NCI-H510A (cell line): ENCODE measurements around the gene PANK4.
A peak's percentile ranks its signal among the peaks of the same experiment; 100 is the strongest.

Experiments
- DNase-seq: peaks from one replicate; lab custom pipeline; 2025; lab: John Stamatoyannopoulos, UW

Gene PANK4

DNA sequence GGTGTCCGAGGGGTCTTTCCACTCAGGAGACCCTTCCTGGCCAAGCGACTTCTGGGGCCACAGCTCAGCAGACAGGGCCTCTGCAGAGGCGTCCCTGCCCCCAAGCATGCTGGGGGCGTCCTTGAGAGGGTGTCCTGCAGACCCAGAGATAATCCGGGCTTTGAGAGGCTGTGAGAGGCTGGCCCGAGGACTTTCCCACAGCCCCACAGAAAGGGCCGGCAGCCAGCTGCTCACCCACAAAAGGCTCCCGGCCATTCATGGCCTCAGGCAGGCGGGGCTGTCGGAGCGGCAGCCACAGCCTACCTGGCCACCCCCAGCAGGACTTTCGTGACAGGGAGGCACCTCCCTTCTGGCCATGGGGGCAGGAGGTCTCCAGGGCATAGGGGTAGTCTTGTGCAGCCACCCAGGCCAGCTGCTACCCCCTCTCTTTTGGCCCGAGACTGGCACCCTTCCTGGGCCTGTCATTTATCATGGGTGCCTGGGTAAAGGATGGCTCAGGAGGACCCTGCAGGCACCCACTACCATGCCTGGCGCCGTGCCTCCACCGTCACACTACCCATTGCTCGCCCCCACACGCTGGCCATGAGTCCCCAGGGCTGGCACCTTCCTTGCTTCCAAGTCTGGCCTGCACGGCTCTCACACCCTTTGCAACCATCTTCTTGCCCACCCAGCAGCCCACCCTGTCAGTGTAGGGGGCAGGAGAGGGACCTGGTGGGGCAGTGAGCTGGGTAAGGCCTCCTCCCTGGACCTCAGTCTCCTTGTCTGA is 18.7 kb upstream of the PANK4 start:
- DNase-seq = no peak

DNA sequence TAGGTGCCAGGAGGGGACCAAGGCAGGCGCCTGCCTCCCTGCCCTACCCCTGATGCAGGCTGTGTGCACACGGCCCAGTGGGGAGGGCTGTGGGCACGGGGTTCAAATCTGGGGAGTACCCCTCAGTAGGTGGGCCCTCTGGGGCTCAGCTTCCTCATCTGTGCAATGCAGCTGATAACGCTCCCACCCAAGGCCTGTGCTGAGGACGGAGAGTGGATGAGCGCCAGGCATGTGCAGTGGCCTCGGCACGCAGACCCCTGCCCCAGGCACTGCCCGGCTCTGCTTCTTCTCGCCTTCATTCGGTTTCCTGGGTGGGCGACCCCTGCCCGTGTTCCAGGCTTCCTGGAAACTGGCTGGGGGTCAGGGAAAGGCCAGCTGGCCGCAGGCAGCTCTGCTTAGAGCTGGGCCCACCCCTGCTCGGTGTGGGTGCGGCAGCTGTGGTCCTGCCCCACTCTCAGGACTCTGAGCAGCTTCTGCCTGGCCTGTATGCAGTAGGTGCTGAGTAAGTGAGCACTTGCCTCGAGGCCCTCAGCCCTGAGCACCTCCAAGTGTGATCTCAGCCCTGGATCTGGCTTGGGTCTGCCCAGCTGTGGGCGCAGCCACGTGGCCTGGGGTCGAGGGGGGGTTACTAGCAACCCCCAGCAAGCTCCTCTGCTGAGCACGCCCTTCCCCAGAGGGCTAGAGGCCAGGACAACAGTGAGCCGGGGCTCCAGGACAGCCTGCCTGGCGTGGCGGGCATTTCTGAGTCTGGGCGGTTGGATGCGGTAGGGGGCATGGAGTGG is 17.9 kb upstream of the PANK4 start:
- DNase-seq = no peak

DNA sequence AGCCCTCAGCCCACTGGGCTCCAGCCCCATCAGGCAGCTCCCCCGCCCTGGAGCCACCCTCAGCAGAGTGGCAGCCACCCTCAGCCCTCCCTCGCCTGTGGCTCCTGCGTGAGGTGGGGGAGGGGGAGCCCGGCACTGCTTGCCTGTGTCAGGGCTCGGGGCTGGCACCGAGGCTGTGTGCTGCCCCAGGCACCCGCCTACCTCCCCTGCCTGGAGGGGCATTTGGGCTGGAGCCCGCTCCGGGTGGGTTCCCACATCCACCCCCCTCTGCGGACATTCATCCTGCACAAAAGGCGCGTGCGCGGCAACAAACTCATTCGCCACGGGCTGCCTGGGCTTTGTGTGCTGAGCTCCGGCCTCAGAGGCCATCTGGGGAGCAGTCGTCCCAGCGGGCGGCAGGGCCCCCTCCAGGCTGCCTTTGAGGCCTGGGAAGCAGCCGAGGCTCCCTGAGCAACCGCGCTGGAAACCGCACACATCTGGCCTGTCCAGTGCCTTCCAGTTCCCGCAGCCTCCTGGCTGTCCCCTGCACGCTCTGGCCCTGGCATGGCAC is 17.2 kb upstream of the PANK4 start:
- DNase-seq = no peak

DNA sequence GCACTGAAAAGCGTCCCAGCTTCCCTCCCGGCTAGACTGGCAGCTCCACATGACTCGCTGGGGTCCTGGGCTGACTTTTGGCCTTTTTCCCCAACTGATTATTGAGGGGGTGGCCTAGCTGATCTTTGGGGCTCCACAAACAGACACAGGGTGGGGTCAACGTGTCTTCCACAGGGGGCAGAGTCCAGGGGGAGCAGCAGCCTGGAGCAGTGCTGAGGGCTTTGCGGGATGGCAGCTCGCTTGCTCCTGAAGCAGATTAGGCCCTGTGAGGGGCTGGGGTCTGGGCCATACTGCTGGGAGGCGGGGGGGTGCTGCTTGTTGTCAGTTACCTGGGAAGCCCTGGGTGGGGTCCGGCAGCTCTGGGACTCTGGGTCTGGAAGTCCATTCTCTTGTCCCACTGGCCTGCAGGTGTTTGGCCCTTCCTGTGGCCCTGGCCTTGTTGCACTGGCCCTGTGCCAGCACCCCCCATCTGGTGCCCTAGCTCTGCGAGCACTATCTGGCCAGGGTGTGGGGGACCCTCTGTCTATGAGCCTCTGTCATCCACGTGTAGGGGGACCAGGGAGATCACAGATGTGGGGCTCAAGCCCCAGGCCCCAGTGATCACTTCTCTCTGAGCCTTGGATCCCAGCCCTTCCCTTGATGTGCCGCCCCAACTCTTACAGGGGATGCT is 16.0 kb upstream of the PANK4 start:
- DNase-seq = no peak

DNA sequence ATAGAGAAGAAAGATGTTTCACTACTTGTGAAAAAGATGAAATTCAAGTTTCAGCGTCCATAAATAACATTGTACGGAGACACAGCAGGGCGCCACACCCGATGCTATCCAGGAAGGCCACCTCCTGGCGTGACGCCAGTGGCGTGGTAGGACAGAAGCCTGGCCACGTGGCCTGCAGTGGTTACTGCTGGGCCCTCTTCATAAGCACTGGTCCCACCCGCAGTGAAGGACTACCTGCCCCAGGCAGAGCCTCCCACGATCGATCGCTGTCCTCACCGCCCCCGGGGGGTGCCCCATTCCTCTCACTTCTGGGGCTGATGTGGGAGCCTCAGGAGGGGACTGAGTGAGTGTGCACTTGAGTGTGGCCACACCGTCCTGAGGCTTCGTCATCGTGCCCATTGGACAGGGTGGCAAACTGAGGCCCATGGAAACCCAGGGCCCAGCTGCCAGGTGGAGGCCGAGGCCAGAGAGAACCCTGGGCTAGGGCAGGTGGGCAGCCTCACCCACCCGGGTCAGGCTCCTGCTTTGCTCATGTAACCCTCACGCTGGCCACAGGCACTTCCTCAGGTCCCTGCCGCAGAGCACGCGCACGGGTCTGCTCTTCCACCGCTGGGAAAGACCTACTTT is 15.3 kb upstream of the PANK4 start:
- peak; percentile 72 for DNase-seq

DNA sequence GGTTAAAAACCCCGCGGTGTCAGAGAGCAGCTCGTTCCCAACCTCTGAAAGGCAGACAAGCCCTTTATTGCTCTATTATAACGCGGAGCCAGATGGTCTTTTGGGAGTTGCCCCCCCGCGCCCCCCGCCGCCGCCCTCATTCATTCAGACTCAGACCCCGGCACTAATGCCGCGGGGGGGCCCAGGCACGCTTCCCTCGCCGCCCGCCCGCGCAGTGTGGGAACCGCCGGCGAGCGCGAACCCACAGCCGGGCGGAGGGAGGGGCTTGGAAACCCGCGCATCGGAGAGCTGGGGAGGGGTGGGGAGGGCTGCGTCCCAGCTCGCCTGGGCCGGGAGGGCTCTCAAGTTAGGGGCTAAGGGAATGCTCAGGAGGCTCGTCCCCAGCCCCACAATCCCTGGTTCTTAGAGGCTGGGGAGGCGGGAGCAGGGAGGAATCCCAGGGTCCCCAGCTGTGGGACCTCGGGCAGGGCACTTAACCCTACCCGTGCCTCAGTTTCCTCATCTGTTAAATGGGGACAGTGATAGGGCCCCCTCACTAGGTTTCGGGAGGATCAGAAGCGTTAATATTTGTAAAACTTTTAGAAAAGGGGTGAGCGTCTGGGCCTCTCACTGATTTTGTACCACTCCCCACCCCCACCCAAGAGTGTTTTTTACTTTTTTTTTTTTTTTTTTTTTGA is 14.6 kb upstream of the PANK4 start:
- no peak for DNase-seq

DNA sequence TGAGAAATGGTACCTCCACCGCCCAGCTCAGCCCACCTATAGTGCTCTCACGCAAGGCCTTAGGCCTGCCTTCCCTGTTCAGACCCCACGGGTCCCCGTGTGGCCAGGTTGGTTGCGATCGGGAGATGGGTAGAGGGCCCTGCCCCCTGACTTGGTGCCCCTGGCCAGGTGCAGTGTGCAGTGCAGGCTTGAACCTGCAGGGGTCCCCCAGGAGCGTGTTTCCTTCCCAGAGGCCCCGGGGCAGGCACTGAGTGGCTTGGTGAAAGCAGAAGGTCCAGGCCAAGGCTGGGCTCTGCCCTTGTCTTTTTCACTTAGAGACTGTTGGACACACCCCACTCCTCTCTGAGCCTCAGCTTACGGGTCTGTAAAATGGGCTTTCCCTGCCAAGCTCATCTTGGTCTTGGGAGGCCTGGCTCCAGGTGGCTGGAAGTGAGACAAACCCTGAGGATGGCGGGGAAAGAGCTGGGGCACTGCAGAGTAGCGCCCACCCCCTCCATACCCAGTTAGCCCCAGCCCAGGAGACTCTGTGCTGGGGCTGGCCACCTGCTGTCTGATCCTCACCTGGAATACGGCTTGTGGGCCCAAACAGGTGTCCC is 13.0 kb upstream of the PANK4 start:
- DNase-seq = no peak

DNA sequence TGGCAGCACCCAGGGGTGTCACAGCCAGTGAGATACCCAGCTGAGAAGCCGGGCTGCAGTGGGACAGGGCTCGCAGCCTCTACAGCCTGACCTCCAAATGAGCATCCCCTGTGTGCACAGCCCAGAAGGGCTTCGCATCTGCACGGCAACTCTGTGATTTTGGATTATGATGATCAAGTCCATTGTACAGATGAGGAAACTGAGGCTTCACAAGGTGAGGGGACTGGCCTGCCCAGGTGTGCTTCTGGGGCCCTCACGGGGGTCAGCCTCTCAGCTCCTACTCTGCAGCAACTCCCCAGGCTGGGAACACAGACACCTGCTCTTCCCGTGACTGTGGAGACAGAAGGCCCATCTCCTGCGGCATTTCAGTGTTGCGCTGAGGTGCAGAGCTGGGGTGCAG is 12.5 kb upstream of the PANK4 start:
- DNase-seq = no peak

DNA sequence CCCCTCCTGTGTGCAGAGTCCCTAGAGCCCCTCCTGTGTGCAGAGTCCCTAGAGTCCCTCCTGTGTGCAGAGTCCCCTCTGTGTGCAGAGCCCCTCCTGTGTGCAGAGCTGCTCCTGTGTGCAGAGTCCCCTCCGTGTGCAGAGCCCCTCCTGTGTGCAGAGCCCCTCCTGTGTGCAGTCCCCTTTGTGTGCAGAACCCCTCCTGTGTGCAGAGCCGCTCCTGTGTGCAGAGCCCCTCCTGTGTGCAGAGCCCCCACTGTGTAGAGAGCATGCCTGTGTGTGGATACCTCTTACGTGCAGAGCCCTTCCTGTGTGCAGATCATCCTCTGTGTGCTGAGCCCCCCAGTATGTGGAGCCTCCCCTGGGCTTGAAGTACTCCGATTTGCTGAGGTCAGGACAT is 12.0 kb upstream of the PANK4 start:
- no peak for DNase-seq

DNA sequence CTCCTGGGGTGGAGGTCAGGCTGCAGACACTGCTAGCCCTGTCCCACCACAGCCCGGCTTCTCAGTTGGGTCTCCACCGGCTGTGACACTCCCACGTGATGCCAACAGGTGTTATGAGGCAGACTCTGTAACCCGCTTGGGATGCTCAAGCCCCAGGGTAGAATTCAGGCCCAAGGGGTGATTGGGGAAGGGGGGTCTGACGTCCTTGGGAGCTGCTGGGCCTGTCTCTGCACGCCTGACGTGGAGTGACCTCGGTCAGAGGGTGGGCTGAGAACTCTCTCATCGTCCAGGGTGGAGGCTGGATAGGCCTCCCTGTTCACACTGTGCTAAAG is 11.4 kb upstream of the PANK4 start:
- DNase-seq = no peak

DNA sequence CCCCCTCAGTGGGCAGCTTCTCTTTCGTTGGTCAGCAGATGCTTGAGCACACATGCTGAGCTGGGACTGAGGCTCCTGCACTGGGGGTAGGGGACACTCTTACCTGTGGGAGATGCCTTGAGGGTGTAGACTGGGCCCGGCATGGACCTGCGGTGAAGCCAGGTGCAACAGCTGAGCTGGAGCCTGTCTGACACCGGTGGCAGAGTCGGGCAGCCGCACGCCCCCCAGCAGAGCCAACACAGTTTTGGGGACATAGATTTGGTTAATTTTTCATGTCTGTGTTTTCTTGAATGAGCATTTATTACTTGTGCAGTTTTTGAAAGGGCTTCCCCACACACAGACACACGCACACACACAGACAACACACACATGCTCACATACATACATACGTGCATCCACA is 9.6 kb upstream of the PANK4 start:
- no peak for DNase-seq

DNA sequence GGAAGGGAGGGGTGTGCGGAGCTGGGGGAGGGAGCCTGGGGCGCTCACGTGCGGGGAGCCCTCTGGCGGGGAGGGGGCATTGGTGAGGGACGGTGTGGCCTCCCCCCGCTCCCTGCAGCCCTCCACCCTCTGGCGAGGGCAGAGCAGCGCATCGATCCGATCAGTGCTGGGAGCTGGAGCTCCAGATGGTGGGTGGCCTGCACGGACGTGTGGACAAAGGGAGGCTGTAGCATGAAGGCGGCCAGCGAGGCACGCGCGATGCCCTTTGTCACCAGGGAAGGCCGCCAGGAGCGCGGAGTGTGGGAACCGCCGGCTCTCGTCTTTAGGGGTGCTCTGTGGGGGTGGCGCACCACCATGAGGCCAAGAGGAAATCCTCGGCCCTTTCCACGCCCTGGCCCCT is 9.1 kb upstream of the PANK4 start:
- DNase-seq = no peak

DNA sequence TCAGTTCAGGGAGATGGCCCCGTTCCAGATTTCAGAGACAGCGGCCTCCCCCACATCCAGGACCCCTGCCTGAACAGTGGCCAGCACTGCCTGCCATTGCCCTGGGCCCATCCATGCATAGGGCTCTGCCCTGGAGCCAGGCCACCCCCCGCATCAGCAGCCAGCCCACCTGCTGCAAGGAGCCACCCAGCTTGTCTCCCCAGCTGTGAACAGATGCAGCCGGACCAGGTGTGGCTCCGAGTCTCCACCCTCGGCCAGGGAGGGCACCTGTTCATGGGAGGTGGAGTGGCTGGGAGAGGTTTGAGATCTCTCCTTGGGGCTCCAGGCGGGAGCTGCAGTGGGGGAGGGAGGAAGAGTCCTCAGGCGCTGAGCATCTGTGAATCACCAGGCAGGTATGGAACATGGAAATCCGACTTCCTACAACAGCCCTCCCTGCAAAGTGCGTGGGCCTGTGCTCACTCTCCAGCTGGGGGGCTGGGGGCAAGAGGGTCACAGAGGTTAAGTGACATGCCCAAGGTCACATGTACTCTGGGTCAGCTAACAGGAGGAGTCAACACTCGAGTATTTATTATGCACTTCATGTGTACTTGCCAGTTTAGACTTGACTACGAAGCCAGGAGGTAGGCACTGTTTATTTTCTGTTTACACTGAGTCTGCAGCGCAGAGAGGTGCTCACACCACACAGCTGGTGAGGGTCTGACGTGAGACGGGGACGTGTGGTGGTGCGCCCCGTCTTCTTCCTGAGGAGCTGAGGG is 8.5 kb upstream of the PANK4 start:
- peak; percentile 98 for DNase-seq

DNA sequence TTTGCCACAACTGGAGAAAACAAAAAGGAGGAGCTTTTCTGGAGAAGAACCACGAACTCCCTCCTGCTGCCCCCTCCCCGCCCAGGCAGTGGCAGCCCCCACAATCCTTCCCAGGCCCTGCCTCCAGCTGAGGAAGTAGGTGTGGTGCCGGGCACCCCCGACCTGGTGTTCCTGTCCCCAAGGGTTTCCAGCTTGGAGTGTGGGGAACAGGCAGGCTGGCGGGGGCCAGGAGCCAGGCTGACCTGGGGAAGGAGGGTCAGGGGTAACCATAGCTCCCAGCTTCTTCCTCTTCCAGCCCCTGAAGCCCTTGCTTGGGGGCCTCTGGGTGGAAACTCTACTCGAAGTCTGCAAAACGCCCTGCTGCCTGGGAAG is 7.9 kb upstream of the PANK4 start:
- DNase-seq = no peak

DNA sequence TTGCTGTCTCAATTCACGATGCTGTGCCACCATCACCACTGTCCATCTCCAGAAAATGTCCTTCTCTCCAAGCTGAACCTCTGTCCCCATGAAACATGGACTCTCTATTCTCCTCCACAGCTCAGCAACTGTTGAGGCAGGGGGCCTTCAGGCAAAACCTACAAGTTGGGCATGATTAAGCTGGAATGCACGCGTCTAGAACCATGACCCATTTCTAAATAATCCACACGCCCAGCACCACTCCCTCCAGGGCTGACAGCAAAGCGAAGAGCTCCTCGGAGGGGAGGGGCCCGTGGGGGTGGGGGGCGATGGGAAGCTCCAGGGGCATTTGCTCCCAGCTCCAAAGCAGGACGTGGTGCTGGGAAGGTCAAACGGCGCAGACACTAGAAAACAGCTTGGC is 7.0 kb upstream of the PANK4 start:
- no peak for DNase-seq

DNA sequence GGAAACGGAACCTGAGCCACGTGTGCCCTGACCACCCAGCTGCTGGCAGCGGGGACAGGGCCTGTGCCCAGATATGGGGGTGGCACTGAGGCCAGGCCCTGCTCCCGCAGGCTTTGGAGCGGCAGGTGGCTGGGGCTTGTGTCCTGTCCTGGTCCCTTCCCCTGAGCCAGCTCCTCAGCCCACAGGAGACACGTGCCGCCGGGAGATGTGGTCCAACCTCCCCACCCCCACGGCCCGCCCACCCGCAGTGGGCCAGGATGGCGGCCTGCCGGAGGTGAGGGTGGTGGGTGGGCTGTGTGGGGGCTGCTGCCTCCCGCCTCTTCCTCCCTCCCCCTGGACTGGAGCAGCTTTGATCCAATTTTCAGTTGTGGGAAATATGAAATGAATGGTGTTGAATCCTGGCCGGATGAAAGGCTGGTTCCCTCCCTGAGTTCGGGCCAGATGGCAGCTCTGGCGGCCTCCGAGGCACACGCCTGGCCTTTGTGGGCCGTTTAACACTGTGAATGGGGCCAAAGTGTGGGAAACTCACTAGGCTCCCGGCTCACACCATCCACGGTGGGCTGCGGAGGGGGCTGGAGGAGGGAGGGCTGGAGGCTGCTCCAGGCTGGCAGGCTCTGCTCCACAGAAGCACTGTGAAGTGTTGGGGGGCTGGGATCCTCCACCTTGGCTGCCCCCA is 6.2 kb upstream of the PANK4 start:
- DNase-seq = no peak

DNA sequence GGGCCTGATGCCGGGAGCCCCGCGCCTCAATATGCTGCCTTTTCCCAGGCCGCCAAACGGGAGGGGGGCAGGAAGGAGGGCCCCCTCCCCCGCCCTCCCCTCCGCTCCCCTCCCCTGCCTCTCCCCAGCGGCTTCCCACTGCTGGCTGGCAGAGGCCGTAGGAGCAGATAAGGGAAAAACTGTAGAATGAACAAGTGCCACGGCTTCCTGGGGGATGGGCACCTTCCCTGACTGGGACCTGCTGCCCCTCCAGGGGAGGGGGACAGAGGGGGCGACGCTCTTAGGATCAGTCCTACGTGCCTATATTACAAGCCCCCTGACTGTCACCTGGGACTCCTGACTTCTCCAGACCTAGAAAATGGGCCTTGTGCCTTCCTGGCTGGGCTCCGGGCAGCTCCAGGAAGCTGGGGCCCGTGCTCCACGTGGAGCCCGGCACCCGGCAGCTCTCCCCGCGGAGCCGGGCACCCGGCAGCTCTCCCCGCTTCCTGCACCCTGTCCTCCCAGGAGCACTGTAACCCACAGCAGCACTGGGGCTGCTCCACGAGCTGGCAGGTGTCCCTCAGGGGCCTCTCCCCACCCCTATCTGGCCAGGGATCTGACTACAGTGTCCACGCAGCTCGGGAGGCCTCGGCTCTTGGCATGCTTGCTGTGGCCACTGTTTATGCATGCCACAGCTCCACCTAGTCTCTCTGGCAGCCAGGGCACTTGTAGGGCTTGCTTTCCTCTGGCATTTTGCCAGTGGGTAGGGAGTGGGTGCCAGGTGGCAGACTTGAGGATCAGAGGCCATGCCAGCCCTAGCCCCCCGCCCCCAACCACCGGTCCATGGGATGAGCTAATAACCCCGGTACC is 4.3 kb upstream of the PANK4 start:
- peak; percentile 61 for DNase-seq

DNA sequence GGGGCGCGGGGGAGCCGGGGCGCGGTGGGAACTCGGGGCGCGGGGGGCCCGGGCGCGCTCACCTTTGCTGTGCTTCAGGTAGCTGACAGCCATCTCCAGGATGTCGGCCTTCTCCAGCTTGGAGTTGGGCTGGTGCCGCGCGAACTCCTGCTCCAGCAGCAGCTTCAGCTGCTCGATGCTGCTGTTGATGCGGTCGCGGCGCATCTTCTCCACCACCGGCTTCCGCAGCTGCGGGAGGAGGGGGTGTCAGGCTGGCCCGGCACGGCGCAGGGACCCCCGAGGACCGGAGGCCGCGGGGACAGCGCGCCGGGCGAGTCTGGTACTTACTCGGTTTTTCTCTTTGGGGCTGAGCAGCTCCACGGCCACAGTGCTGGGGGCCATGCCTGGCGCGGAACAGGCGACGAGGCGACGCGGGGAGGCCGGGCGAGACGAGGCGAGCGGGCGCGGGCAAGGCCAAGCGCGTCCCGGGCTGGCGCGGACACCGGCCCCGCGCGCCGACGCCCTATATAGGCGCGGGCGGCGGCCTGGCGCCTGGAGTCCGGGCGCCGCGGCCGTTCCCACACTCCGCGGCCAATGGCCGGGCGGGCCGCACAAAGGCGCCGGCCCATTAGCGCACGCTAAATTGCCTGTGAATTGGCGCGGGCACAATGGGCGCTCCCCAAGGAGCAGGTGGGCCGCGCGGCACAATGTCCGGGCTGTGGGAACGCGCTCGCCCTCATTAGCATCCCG is 3.6 kb upstream of the PANK4 start, which contains the start of gene HES5:
HES5 (minus strand) TSS at position 480 of the 729 bp plus-strand sequence; CDS start at position 381, 99 bp downstream.
- no peak for DNase-seq
